HepG2 (cell line): ENCODE results near the gene KLHL21. TPM values are rescaled to one million over a fixed set of nuclear protein-coding genes. Genes with fewer than 3 reads are reported as not detected.

ENCODE experiments used
- AHR ChIP-seq: IDR thresholded peaks from 2 replicates; pipeline ENCODE4 v1.6.1; 2018; ENCODE audit warnings: missing genetic modification reagents, missing compliant biosample characterization
- ATF5 ChIP-seq: sonication (generic); formaldehyde crosslinking; IDR thresholded peaks from 2 replicates; pipeline ENCODE4 v1.4.0; 2020; ENCODE audit warnings: mild to moderate bottlenecking, low read depth, missing genetic modification reagents
- ATF6 ChIP-seq: sonication (generic); formaldehyde crosslinking; conservative IDR thresholded peaks from 2 replicates; pipeline ENCODE4 v1.4.0; 2020; ENCODE audit warnings: missing genetic modification reagents
- DNMT1 ChIP-seq: sonication (generic); formaldehyde crosslinking; IDR thresholded peaks from 2 replicates; pipeline ENCODE4 v1.5.1; 2020; ENCODE audit warnings: mild to moderate bottlenecking, missing genetic modification reagents
- E2F2 ChIP-seq: sonication (generic); formaldehyde crosslinking; IDR thresholded peaks from 2 replicates; pipeline ENCODE4 v1.4.0; 2020; ENCODE audit warnings: missing genetic modification reagents, borderline replicate concordance
- FOXA3 ChIP-seq: IDR thresholded peaks from 2 replicates; pipeline ENCODE4 v1.6.1; 2016; ENCODE audit warnings: missing genetic modification reagents, missing compliant biosample characterization
- GFI1 ChIP-seq: sonication (generic); formaldehyde crosslinking; IDR thresholded peaks from 2 replicates; pipeline ENCODE4 v1.5.0; 2020; ENCODE audit warnings: missing genetic modification reagents, mild to moderate bottlenecking, borderline replicate concordance
- JDP2 ChIP-seq: sonication (generic); formaldehyde crosslinking; IDR thresholded peaks from 2 replicates; pipeline ENCODE4 v1.8.1; 2022; ENCODE audit warnings: missing genetic modification reagents, borderline replicate concordance
- MATR3 ChIP-seq: sonication (generic); formaldehyde crosslinking; IDR thresholded peaks from 2 replicates; pipeline ENCODE4 v1.4.0; 2020; ENCODE audit warnings: missing genetic modification reagents
- MAX ChIP-seq: IDR thresholded peaks from 2 replicates; pipeline ENCODE4 v1.6.1; 2012; ENCODE audit warnings: inconsistent platforms
- MXD4 ChIP-seq: IDR thresholded peaks from 2 replicates; pipeline ENCODE4 v1.6.1; 2016; ENCODE audit warnings: mild to moderate bottlenecking, missing biosample characterization, missing genetic modification reagents
- PHB2 ChIP-seq: fragments of 450-650 bp; IDR thresholded peaks from 2 replicates; pipeline ENCODE4 v1.6.1; 2018; ENCODE audit not compliant: partially characterized antibody
- RNF219 ChIP-seq: sonication (generic); formaldehyde crosslinking; IDR thresholded peaks from 2 replicates; pipeline ENCODE4 v1.5.0; 2020; ENCODE audit warnings: mild to moderate bottlenecking, missing genetic modification reagents
- SAFB2 ChIP-seq: sonication (generic); formaldehyde crosslinking; IDR thresholded peaks from 2 replicates; pipeline ENCODE4 v1.5.1; 2020; ENCODE audit warnings: missing genetic modification reagents, low read depth, mild to moderate bottlenecking, borderline replicate concordance
- THAP11 ChIP-seq: IDR thresholded peaks from 2 replicates; pipeline ENCODE4 v1.6.1; 2016; ENCODE audit warnings: missing biosample characterization, missing genetic modification reagents
- TRIM24 ChIP-seq: sonication (generic); formaldehyde crosslinking; IDR thresholded peaks from 2 replicates; pipeline ENCODE4 v1.8.0; 2022; ENCODE audit warnings: mild to moderate bottlenecking, missing genetic modification reagents
- ZFYVE20 ChIP-seq: sonication (generic); formaldehyde crosslinking; IDR thresholded peaks from 2 replicates; pipeline ENCODE4 v1.8.0; 2023; ENCODE audit warnings: low read depth, mild to moderate bottlenecking, moderate library complexity, missing genetic modification reagents, borderline replicate concordance
- ZKSCAN5 ChIP-seq: sonication (generic); formaldehyde crosslinking; IDR thresholded peaks from 2 replicates; pipeline ENCODE4 v1.5.1; 2020; ENCODE audit warnings: mild to moderate bottlenecking, missing genetic modification reagents
- ZMYM4 ChIP-seq: sonication (generic); formaldehyde crosslinking; IDR thresholded peaks from 2 replicates; pipeline ENCODE4 v1.8.1; 2023; ENCODE audit warnings: mild to moderate bottlenecking, missing genetic modification reagents
- ZNF512 ChIP-seq: sonication (generic); formaldehyde crosslinking; IDR thresholded peaks from 2 replicates; pipeline ENCODE4 v1.4.0; 2020; ENCODE audit warnings: mild to moderate bottlenecking, missing genetic modification reagents
- ZNF660 ChIP-seq: sonication (generic); formaldehyde crosslinking; IDR thresholded peaks from 2 replicates; pipeline ENCODE4 v1.5.1; 2020; ENCODE audit warnings: mild to moderate bottlenecking, low read depth, missing genetic modification reagents, borderline replicate concordance
- ZNF883 ChIP-seq: sonication (generic); formaldehyde crosslinking; IDR thresholded peaks from 2 replicates; pipeline ENCODE4 v1.5.1; 2020; ENCODE audit warnings: mild to moderate bottlenecking, missing genetic modification reagents; ENCODE audit errors: not compliant biosample characterization
- polyA plus RNA-seq, 8 experiments: library from polyadenylated mRNA; depleted of rRNA in 3 of 8; stranded (reverse) in 7 of 8; unstranded in 1 of 8; fragments of >200 nt; fragmentation: Illumina TruSeq in 4 of 8; extraction: Trizol in 4 of 8; gene quantifications; 2 replicates each; pipeline versions ENCODE4 v1.2.1 to v1.2.3, GENCODE V29; 2011 to 2016; ENCODE audit warnings: low read depth in 4 of 8, missing spikeins in 1 of 8, mixed read lengths in 1 of 8; ENCODE audit not compliant: insufficient read depth in 1 of 8
- total RNA-seq, 5 experiments: library from RNA; depleted of rRNA; stranded (reverse); fragments of >200 nt; fragmentation: Illumina TruSeq; extraction: Trizol; gene quantifications; 2 replicates each; pipeline ENCODE4 v1.2.3, GENCODE V29; 2016; ENCODE audit warnings: low read depth in 1 of 5

The KLHL21 gene
- total and polyA plus RNA-seq, 2 of the 13 experiments (the other 11 are each of a cell fraction or from before 2014, with no cell fraction given) = 14.8 to 25.0 TPM

- TF ChIP-seq RNF219 (CRISPR knock-in tag) = no peak; the same call in 1 of the 2 replicates
- no peak for TF ChIP-seq E2F2 (CRISPR knock-in tag)
- no peak for TF ChIP-seq THAP11 (CRISPR knock-in tag)
- no peak for TF ChIP-seq ZNF660
- peak; percentile 57 for TF ChIP-seq MXD4 (CRISPR knock-in tag)
- TF ChIP-seq FOXA3 = no peak
- TF ChIP-seq ZNF883 = peak; percentile 27
- no peak for TF ChIP-seq ATF6 (CRISPR knock-in tag)
- peak; percentile 65 for TF ChIP-seq MAX
- TF ChIP-seq ZMYM4 (CRISPR knock-in tag) = peak; percentile 27; the same call in 1 of the 2 replicates
- no peak for TF ChIP-seq ZNF512
- TF ChIP-seq ZFYVE20 (CRISPR knock-in tag) = peak; percentile 65; the same call in 1 of the 2 replicates
- TF ChIP-seq GFI1 (CRISPR knock-in tag) = no peak
- TF ChIP-seq SAFB2 (CRISPR knock-in tag) = peak; percentile 81
- peak; percentile 70; the same call in 1 of the 2 replicates for TF ChIP-seq DNMT1 (CRISPR knock-in tag)
- TF ChIP-seq JDP2 = no peak
- no peak; the same call in 1 of the 2 replicates for TF ChIP-seq AHR (CRISPR knock-in tag)
- TF ChIP-seq ATF5 (CRISPR knock-in tag) = no peak
- TF ChIP-seq MATR3 (CRISPR knock-in tag) = 0 out of 2 replicates have a peak, but pooled peaks have one; percentile 20
- TF ChIP-seq ZKSCAN5 = no peak
- no peak for TF ChIP-seq PHB2
- 0 out of 2 replicates have a peak, but pooled peaks have one; percentile 36 for TF ChIP-seq TRIM24 (CRISPR knock-in tag)
Observed at GRCh38 chr1:6601923-6602668, 573 bp downstream of the KLHL21 start (continued).
